ENCODE measurements around the gene CDKN1B.

CDKN1B gene

DNA sequence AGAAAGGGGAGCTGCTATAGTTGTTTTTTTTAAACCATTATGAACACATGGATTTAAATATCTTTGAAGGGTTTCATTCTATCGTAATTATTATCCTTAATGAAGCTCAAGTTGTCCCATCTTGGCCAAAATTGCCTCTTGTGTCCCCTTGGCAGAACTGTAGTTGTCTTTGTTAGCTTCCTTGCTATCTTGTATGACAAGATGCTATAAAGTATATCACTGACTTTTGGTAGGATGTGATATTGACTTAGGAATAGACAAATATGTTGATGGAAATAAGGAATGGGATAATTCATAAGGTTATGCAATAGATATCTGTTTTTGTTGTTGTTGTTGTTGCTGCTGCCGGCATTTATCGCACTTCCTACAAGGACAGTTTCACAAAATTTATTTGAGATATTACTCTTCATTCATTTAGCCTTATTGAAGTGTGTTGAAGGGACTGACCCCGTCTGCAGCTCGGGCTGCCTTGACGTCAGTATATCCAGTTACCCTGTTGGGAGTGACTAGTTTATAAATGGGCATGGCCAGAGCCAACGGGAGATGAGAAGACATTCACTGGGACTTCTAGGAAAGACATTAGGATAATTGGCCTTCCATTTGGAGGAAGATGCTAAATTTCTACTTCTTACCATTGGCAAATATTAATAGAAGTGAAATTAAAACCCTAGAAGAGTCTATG, 42.2 kb downstream of the CDKN1B start:
- no peak for DNase-seq

DNA sequence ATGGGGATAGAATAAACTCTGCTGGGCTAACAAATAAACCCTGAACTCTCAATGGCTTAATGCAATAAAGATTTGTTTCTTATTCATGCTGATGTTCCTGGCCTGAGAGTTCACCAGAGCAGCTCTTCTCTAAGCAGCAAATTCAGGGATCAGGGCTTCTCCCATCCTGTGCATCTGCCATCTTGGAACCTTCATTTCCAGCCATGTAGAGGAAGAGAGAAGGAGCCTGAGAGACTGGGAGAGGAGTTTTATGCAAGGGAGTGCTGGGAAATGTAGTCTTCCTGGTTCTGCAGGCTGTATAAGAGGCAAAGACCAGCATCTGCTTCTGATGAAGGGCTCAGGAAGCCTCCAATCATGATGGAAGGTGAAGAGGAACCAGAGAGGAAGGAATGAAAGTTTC, 47.7 kb downstream of the CDKN1B start:
- DNase-seq: no peak

DNA sequence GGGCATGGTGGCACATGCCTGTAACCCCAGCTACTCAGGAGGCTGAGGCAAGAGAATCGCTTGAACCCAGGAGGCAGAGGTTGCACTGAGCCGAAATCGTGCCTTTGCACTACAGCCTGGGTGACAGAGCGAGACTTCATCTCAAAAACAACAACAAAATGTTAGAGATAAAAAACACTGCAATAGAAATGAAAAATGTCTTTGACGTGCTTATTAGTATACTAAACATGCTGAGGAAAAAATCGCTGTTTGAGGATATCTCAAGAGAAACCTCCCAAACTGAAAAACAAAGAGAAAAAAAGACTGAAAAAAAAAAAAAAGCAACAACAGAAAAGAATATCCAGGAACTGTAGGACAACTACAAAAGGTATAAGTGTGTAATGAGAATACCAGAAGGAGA, 53.1 kb downstream of the CDKN1B start:
- no peak for DNase-seq
